ENCODE data around the gene DPH5. TPM values are rescaled to one million over a fixed set of nuclear protein-coding genes. Genes with fewer than 3 reads are reported as not detected.
"Not testable (repeated sequence)": the region's sequence is repeated elsewhere in the genome, so short reads cannot be mapped to it uniquely, and the experiment has no call there.

Gene DPH5
- total RNA-seq, 2 donors from 2014 or later, result 18.4 to 42.8 TPM

DNA sequence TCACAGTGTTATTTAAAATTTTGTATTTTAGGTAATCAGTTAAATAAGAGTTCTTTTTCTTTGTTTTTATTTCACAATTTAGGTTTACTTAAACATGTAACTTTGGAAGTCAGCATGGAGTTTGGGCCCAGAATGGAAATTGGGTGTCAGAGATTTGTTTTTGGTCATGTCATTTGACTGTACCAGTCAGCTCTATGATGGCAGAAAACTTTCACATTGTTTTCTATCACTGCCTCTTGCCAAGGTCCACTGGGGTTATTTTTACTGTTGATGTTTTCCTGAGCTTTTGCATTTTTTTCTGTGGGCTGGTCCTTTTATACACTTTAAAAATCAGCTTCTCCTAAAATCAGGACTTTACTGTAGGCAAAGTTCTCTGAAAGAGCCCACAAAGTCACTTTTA lies 75.2 kb downstream of the DPH5 start:
- H3K9me3 Mint-ChIP-seq, result peaks cover 21% of the 10 kb centered on the region
- peaks cover 40% of the 10 kb centered on the region for H3K4me1 Mint-ChIP-seq
- peak overlapping the region; percentile 51 for H3K27ac Mint-ChIP-seq
- H3K36me3 Mint-ChIP-seq (ENCODE audit: low read depth), result peaks cover 88% of the 10 kb centered on the region
- ATAC-seq (replicated peaks), result no peak
- H3K4me3 Mint-ChIP-seq, result no peak overlapping the region
- H3K27me3 Mint-ChIP-seq, result no peaks in the 10 kb centered on the region

- H3K36me3 Mint-ChIP-seq (ENCODE audit: low read depth), result peaks cover 95% of the 10 kb centered on the region
Measured at GRCh38 chr1:100949515-100950158, 75.9 kb downstream of the DPH5 start.

DNA sequence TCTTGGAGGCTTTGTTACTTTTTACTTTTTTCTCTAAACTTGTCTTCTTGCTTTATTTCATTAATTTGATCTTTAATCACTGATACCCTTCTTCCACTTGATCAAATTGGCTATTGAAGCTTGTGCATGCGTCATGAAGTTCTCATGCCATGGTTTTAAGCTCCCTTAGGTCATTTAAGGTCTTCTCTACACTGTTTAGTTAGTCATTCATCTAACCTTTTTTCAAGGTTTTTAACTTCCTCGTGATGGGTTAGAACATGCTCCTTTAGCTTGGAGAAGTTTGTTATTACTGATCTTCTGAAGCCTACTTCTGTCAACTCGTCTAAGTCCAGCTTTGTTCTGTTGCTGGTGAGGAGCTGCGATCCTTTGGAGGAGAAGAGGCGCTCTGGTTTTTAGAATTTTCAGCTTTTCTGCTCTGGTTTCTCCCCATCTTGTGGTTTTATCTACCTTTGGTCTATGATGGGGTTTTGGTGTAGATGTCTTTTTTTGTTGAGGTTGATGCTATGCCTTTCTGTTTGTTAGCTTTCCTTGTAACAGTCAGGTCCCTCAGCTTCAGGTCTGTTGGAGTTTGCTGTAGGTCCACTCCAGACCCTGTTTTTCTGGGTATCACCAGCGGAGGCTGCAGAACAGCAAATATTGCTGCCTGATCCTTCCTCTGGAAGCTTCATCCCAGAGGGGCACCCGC lies 76.7 kb downstream of the DPH5 start:
- not testable (repeated sequence) for ATAC-seq (replicated peaks); H3K27me3 Mint-ChIP-seq
- Mint-ChIP-seq H3K27ac (peak overlapping the region; percentile 53), H3K4me3 (peak overlapping the region; percentile 32), H3K4me1 (peaks cover 38% of the 10 kb centered on the region), H3K9me3 (peaks cover 21% of the 10 kb centered on the region), H3K36me3 (ENCODE audit: low read depth) (peaks cover 97% of the 10 kb centered on the region)

More at GRCh38 chr1:100949515-100950158, 75.9 kb downstream of the DPH5 start:
- Mint-ChIP-seq H3K27ac (peak overlapping the region; percentile 53), H3K9me3 (peaks cover 21% of the 10 kb centered on the region), H3K4me1 (peaks cover 40% of the 10 kb centered on the region), H3K4me3 (peak overlapping the region; percentile 32)
- ATAC-seq (replicated peaks), result peak; percentile 37
- H3K27me3 Mint-ChIP-seq, result not testable (repeated sequence)

DNA sequence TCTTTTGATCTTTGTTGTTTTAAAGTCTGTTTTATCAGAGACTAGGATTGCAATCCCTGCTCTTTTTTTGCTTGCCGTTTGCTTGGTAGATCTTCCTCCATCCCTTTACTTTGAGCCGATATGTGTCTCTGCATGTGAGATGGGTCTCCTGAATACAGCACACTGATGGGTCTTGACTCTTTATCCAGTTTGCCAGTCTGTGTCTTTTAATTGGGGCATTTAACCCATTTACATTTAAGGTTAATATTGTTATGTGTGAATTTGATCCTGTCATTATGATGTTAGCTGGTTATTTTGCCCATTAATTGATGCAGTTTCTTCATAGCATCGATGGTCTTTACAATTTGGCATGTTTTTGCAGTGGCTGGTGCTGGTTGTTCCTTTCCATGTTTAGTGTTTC lies 77.8 kb downstream of the DPH5 start:
- not testable (repeated sequence) for ATAC-seq (replicated peaks); H3K4me3 Mint-ChIP-seq; H3K27ac Mint-ChIP-seq; H3K27me3 Mint-ChIP-seq
- peaks cover 37% of the 10 kb centered on the region for H3K4me1 Mint-ChIP-seq
- peaks cover 22% of the 10 kb centered on the region for H3K9me3 Mint-ChIP-seq
- peaks cover 97% of the 10 kb centered on the region for H3K36me3 Mint-ChIP-seq (ENCODE audit: low read depth)

DNA sequence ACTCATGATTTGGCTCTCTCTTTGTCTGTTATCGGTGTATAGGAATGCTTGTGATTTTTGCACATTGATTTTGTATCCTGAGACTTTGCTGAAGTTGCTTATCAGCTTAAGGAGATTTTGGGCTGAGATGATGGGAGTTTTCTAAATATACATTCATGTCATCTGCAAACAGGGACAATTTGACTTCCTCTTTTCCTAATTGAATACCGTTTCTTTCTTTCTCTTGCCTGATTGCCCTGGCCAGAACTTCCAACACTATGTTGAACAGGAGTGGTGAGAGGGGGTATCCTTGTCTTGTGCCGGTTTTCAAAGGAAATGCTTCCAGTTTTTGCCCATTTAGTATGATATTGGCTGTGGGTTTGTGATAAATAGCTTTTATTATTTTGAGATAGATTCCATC lies 79.5 kb downstream of the DPH5 start:
- H3K4me3 Mint-ChIP-seq; ATAC-seq (replicated peaks); H3K27me3 Mint-ChIP-seq; H3K27ac Mint-ChIP-seq: not testable (repeated sequence)
- Mint-ChIP-seq H3K4me1 (peaks cover 51% of the 10 kb centered on the region), H3K9me3 (peaks cover 32% of the 10 kb centered on the region), H3K36me3 (ENCODE audit: low read depth) (peaks cover 97% of the 10 kb centered on the region)

- no peak for ATAC-seq (replicated peaks)
- H3K4me1 Mint-ChIP-seq, result peaks cover 50% of the 10 kb centered on the region
- no peaks in the 10 kb centered on the region for H3K27me3 Mint-ChIP-seq
- H3K27ac Mint-ChIP-seq, result no peak overlapping the region
- no peak overlapping the region for H3K4me3 Mint-ChIP-seq
- H3K9me3 Mint-ChIP-seq, result peaks cover 27% of the 10 kb centered on the region
- H3K36me3 Mint-ChIP-seq (ENCODE audit: low read depth), result peaks cover 95% of the 10 kb centered on the region
Measured at GRCh38 chr1:100943533-100943932, 82.1 kb downstream of the DPH5 start.

- peak overlapping the region; percentile 36 for H3K27ac Mint-ChIP-seq
- peaks cover 95% of the 10 kb centered on the region for H3K36me3 Mint-ChIP-seq (ENCODE audit: low read depth)
- ATAC-seq (replicated peaks), result no peak
- peaks cover 48% of the 10 kb centered on the region for H3K4me1 Mint-ChIP-seq
- H3K27me3 Mint-ChIP-seq, result no peaks in the 10 kb centered on the region
- peaks cover 25% of the 10 kb centered on the region for H3K9me3 Mint-ChIP-seq
- no peak overlapping the region for H3K4me3 Mint-ChIP-seq
Measured at GRCh38 chr1:100942304-100943046, 83.1 kb downstream of the DPH5 start.

DNA sequence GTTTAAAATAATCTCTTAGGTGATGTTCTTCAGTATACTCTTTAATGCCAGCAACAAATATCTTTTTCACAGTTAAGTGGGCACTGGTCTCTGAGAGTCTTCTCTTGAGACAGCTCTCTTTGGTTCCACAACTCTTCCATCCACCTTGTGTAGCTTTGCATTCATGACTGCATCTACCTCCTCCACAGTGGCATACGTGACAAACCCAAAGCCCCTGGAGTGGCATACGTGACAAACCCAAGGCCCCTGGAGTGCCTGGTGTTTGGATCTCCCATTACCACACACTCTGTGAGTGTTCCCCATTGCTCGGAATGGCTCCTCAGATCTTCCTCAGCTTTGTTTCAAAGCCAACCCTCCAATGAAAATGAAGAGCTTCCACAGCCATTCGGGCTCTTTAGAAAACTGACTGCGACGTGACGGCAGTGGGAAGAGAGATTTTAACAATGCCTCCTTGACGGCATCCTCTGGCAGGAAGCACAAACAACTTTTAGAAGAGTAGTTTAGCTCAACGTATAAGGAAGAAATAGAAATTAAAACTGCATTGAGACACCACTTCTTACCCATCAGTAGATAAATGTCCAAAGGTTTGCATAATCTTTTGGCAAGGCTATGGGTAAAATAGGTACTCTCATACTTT lies 83.9 kb downstream of the DPH5 start:
- Mint-ChIP-seq H3K27ac (peak overlapping the region; percentile 96), H3K36me3 (ENCODE audit: low read depth) (peaks cover 95% of the 10 kb centered on the region), H3K27me3 (no peaks in the 10 kb centered on the region), H3K4me1 (peaks cover 40% of the 10 kb centered on the region), H3K9me3 (peaks cover 19% of the 10 kb centered on the region), H3K4me3 (peak overlapping the region; percentile 57)
- ATAC-seq (replicated peaks), result no peak

- peaks cover 15% of the 10 kb centered on the region for H3K9me3 Mint-ChIP-seq
- peaks cover 39% of the 10 kb centered on the region for H3K4me1 Mint-ChIP-seq
- ATAC-seq (replicated peaks), result peak; percentile 94
- H3K27me3 Mint-ChIP-seq, result no peaks in the 10 kb centered on the region
- H3K36me3 Mint-ChIP-seq (ENCODE audit: low read depth), result peaks cover 95% of the 10 kb centered on the region
- peak overlapping the region; percentile 96 for H3K27ac Mint-ChIP-seq
- peak overlapping the region; percentile 57 for H3K4me3 Mint-ChIP-seq
Measured at GRCh38 chr1:100941098-100941527, 84.5 kb downstream of the DPH5 start.

Other genes starting within 250 kb of the DPH5 start
- gene EXTL2, start 130.9 kb downstream of the DPH5 start, total RNA-seq, result 1 to 10 TPM; 5.9 to 6.0 TPM
- 10 to 100 TPM; 39.1 to 51.6 TPM for gene SLC30A7, start 129.7 kb downstream of the DPH5 start, total RNA-seq
- 100 to 1,000 TPM; 147 to 170 TPM for gene S1PR1, start 211.2 kb upstream of the DPH5 start, total RNA-seq